GM12878 (cell line): ENCODE data around the gene CLDN4. TPM values are rescaled to one million over a fixed set of nuclear protein-coding genes. Genes with fewer than 3 reads are reported as not detected.

Experiments
- CHD1 ChIP-seq: IDR thresholded peaks from 2 replicates; pipeline ENCODE4 v1.6.1; 2012; ENCODE audit warnings: low read depth, low read length, improper control_type of control experiment
- LARP7 ChIP-seq: fragments of 450-650 bp; IDR thresholded peaks from 2 replicates; pipeline ENCODE4 v1.6.1; 2017; ENCODE audit warnings: mild to moderate bottlenecking
- polyA plus RNA-seq, 11 experiments: library from polyadenylated mRNA; depleted of rRNA in 4 of 11; unstranded in 6 of 11; stranded (reverse) in 5 of 11; fragments of >200 nt; fragmentation: Nextera tagmentation in 4 of 11; fragmentation: Illumina TruSeq in 1 of 11; extraction: Ambion mirVana in 4 of 11; extraction: Trizol in 1 of 11; gene quantifications; 1 replicate in 1 of 11; 2 replicates in 10 of 11; pipeline versions ENCODE4 v1.2.1 to v1.2.3, GENCODE V29; 2011 to 2016; ENCODE audit warnings: inconsistent platforms in 2 of 11, missing spikeins in 2 of 11, low read depth in 1 of 11
- total RNA-seq, 4 experiments: library from RNA; depleted of rRNA in 3 of 4; stranded (reverse); fragments of >200 nt in 3 of 4; fragmentation: Illumina TruSeq in 1 of 4; extraction: Trizol in 1 of 4; gene quantifications; 2 replicates each; pipeline versions ENCODE4 v1.2.1 to v1.2.3, GENCODE V29; 2013 to 2021
- TF ChIP-seq, protein P1 (sequence below): fragments of 450-650 bp; IDR thresholded peaks from 2 replicates; pipeline ENCODE4 v1.6.1; 2018; ENCODE audit warnings: mild to moderate bottlenecking, low read depth, moderate library complexity; ENCODE audit not compliant: partially characterized antibody
- TF ChIP-seq, protein P2 (sequence below): fragments of 450-650 bp; formaldehyde crosslinking; IDR thresholded peaks from 2 replicates; pipeline ENCODE4 v1.4.0; 2020; ENCODE audit warnings: mild to moderate bottlenecking, moderate library complexity
- TF ChIP-seq, protein P3 (sequence below): IDR thresholded peaks from 2 replicates; pipeline ENCODE4 v1.6.1; 2011; ENCODE audit warnings: low read depth, low read length, improper control_type of control experiment, borderline replicate concordance
- TF ChIP-seq, protein P4 (sequence below): IDR thresholded peaks from 2 replicates; pipeline ENCODE4 v1.6.1; 2012; ENCODE audit warnings: improper control_type of control experiment, low read depth, low read length; ENCODE audit not compliant: insufficient replicate concordance

Gene CLDN4
- total and polyA plus RNA-seq, 10 of the 15 experiments (the other 5 are each of a cell fraction or from before 2014, with no cell fraction given): 0.04 to 0.38 (median 0.06) TPM; not detected in 6

DNA sequence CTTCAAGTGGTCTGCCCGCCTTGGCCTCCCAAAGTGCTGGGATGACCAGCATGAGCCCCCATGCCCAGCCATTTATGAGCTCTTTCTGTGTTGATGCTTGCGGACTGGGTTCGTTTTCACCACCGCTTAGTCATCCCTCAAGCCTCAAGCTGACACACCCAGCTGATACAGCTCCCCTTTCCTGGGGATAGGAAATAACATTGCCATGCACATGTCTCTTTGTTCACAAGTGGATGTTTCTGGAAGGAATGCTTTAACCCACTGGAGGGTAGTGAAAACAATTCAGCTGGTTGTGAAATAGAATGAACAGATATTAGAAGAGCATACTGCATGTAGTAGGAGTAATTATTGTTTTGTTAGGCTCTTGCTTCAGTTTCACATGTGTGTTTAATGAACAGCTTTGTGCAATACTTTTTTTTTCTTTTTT, 20.0 kb downstream of the CLDN4 start (continued):
- TF ChIP-seq, protein P1, sequence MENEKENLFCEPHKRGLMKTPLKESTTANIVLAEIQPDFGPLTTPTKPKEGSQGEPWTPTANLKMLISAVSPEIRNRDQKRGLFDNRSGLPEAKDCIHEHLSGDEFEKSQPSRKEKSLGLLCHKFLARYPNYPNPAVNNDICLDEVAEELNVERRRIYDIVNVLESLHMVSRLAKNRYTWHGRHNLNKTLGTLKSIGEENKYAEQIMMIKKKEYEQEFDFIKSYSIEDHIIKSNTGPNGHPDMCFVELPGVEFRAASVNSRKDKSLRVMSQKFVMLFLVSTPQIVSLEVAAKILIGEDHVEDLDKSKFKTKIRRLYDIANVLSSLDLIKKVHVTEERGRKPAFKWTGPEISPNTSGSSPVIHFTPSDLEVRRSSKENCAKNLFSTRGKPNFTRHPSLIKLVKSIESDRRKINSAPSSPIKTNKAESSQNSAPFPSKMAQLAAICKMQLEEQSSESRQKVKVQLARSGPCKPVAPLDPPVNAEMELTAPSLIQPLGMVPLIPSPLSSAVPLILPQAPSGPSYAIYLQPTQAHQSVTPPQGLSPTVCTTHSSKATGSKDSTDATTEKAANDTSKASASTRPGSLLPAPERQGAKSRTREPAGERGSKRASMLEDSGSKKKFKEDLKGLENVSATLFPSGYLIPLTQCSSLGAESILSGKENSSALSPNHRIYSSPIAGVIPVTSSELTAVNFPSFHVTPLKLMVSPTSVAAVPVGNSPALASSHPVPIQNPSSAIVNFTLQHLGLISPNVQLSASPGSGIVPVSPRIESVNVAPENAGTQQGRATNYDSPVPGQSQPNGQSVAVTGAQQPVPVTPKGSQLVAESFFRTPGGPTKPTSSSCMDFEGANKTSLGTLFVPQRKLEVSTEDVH: no peak
- TF ChIP-seq CHD1 (no peak), LARP7 (no peak)
- TF ChIP-seq, protein P2, sequence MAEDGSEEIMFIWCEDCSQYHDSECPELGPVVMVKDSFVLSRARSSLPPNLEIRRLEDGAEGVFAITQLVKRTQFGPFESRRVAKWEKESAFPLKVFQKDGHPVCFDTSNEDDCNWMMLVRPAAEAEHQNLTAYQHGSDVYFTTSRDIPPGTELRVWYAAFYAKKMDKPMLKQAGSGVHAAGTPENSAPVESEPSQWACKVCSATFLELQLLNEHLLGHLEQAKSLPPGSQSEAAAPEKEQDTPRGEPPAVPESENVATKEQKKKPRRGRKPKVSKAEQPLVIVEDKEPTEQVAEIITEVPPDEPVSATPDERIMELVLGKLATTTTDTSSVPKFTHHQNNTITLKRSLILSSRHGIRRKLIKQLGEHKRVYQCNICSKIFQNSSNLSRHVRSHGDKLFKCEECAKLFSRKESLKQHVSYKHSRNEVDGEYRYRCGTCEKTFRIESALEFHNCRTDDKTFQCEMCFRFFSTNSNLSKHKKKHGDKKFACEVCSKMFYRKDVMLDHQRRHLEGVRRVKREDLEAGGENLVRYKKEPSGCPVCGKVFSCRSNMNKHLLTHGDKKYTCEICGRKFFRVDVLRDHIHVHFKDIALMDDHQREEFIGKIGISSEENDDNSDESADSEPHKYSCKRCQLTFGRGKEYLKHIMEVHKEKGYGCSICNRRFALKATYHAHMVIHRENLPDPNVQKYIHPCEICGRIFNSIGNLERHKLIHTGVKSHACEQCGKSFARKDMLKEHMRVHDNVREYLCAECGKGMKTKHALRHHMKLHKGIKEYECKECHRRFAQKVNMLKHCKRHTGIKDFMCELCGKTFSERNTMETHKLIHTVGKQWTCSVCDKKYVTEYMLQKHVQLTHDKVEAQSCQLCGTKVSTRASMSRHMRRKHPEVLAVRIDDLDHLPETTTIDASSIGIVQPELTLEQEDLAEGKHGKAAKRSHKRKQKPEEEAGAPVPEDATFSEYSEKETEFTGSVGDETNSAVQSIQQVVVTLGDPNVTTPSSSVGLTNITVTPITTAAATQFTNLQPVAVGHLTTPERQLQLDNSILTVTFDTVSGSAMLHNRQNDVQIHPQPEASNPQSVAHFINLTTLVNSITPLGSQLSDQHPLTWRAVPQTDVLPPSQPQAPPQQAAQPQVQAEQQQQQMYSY: no peak
- TF ChIP-seq, protein P3, sequence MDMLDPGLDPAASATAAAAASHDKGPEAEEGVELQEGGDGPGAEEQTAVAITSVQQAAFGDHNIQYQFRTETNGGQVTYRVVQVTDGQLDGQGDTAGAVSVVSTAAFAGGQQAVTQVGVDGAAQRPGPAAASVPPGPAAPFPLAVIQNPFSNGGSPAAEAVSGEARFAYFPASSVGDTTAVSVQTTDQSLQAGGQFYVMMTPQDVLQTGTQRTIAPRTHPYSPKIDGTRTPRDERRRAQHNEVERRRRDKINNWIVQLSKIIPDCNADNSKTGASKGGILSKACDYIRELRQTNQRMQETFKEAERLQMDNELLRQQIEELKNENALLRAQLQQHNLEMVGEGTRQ: no peak
- TF ChIP-seq, protein P4, sequence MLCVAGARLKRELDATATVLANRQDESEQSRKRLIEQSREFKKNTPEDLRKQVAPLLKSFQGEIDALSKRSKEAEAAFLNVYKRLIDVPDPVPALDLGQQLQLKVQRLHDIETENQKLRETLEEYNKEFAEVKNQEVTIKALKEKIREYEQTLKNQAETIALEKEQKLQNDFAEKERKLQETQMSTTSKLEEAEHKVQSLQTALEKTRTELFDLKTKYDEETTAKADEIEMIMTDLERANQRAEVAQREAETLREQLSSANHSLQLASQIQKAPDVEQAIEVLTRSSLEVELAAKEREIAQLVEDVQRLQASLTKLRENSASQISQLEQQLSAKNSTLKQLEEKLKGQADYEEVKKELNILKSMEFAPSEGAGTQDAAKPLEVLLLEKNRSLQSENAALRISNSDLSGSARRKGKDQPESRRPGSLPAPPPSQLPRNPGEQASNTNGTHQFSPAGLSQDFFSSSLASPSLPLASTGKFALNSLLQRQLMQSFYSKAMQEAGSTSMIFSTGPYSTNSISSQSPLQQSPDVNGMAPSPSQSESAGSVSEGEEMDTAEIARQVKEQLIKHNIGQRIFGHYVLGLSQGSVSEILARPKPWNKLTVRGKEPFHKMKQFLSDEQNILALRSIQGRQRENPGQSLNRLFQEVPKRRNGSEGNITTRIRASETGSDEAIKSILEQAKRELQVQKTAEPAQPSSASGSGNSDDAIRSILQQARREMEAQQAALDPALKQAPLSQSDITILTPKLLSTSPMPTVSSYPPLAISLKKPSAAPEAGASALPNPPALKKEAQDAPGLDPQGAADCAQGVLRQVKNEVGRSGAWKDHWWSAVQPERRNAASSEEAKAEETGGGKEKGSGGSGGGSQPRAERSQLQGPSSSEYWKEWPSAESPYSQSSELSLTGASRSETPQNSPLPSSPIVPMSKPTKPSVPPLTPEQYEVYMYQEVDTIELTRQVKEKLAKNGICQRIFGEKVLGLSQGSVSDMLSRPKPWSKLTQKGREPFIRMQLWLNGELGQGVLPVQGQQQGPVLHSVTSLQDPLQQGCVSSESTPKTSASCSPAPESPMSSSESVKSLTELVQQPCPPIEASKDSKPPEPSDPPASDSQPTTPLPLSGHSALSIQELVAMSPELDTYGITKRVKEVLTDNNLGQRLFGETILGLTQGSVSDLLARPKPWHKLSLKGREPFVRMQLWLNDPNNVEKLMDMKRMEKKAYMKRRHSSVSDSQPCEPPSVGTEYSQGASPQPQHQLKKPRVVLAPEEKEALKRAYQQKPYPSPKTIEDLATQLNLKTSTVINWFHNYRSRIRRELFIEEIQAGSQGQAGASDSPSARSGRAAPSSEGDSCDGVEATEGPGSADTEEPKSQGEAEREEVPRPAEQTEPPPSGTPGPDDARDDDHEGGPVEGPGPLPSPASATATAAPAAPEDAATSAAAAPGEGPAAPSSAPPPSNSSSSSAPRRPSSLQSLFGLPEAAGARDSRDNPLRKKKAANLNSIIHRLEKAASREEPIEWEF: no peak
